NCI-H345 (cell line): Measurements from ENCODE around the gene SERPINA9.

Experiments used
- DNase-seq: peaks from one replicate; lab custom pipeline; 2025; lab: John Stamatoyannopoulos, UW

Gene SERPINA9

GRCh38 chr14:94462219-94462551 lies 13.8 kb downstream of the SERPINA9 start:
- DNase-seq: no peak

GRCh38 chr14:94461526-94462218 lies 14.3 kb downstream of the SERPINA9 start:
- DNase-seq: no peak

DNA sequence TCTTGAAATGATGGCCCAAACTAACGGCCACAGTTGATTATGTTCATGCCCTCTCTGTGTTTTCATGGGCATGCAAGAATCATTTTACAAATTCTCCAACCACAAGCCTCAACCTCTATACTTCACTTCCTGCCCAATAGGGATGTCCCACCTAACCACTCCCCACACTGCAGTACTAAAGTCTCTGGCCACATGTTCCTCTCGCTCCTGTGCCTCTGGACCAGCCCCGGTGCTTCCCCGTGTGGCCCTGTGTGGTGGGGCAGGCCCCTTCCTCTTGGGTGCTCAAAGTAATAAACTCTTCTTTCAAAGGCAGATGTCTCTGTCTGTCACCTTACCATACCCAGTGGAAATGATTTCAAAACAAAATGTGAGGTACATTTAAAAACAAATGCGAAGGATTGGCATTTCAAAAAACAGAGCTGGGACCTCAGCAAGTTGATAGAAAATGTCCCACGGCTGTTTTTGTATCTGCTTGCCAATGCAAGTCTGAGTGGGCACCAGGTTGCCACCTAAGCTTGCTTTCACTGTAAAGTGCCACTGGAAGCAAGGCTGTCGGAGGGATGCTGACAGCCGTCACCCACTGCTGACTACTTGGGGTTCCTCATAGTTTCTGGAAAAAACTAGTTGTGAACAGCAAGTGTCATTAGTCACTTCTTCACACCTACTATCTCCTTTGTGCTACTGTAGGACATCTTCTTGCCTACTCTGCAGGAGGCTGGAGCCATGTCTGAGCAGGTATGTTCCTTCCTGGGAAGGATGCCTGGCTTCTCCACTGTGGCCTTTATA lies 15.2 kb downstream of the SERPINA9 start:
- DNase-seq: no peak

- DNase-seq: no peak
These were observed 17.3 kb downstream of the SERPINA9 start for GRCh38 chr14:94458558-94459205.

DNA sequence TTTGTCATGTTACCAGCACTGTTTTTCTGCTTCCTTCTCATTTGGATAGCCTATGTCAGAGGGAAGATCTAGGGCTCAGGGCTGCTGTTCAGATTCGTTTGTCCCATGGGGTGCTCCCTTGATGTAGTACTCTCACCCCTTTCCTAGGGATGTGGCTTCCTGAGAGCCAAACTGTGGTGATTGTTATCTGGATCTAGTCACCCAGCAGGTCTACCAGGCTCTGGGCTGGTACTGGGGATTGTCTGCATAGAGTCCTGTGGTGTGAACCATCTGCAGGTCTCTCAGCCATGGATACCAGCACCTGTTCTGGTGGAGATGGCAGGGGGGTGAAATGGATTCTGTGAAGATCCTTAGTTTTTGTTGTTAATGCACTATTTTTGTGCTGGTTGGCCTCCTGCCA lies 17.9 kb downstream of the SERPINA9 start:
- DNase-seq: no peak

DNA sequence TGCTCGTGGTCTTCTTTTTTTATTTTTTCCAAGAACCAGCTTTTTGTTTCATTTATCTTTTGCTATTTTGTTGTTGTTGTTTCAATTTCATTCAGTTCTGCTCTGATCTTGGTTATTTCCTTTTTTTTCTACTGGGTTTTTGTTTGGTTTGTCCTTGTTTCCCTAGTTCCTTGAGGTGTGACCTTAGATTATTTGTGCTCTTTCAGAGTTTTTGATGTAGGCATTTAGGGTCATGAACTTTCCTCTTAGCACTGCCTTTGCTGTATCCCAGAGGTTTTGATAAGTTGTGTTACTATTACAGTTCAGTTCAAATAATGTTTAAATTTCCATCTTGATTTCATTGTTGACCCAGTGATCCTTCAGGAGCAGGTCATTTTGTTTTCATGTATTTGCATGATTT lies 20.1 kb downstream of the SERPINA9 start:
- DNase-seq: no peak

GRCh38 chr14:94451826-94452225 lies 24.2 kb downstream of the SERPINA9 start:
- no peak for DNase-seq

GRCh38 chr14:94451091-94451771 lies 24.8 kb downstream of the SERPINA9 start:
- DNase-seq: no peak

DNA sequence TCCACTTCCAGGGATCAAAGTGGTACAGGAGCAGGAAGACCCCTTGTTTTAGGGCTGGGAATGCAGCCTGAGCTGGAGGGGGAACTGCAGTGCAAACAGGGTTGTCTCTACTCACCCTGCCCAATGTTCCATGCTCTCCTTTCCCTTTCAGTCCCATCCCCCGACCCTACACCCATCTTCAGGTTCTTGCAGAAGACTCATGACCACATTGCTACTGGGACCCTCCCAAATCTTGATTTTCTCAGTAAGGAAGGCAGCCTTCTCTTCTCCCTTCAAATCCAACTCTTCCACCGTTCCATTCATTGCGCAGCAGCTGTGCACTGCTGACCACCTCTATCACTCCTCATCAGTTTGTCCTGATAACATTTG lies 25.3 kb downstream of the SERPINA9 start:
- DNase-seq: no peak

DNA sequence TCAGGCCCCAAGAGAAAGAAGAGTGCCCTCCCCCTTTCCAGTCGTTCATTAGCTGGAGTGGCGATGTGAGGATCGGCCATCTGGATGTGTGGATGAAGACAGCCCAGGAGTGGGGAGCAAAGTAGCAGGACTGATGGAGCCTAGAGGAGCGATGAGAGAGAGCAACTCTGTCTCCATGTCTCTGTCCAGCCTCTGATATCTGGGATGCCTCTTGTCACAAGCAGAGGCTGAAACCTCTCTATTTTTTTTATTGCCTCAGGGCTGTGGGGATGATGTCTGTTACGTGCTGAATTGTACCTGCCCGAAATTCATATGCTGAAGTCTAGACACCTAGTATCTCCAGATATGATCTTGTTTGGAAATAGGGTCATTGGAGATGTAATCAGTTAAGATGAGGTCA lies 26.1 kb downstream of the SERPINA9 start:
- DNase-seq: no peak

DNA sequence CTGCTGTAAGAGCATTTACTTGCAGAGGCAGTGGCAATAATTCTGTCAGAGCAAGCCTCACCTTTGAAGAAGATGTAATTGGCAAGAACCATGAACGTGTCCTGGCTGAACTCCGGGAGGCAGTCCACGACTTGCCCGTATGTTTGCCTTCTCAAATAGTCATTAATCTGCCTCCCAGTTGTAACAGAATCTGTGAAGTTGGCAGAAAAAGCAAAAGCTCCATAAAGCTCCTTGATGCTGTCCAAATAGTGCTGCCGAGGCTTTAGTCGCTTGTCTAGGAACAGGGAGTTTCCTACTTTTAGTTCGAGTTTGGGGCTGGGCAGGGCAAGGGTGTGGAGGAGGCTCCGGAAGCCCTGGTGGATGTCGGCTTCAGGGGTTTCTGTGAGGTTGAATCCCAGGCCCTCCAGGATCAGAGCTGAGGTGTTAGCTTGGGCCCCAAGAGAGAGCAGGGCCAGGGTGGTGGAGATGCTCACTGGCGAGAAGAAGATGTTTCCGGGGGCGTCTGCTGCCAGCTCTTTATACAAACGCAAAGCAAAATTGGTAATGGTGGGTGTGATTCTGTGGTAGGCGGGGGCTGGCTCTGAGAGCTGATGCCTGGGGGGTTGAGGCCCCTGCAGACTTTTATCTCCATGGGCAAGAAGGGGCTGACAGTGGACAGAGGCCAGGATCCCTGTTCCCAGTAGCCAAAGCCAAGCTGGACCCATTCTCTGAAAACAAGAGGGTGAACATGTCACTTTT lies 27.8 kb downstream of the SERPINA9 start:
- no peak for DNase-seq

- no peak for DNase-seq
These were observed 28.8 kb downstream of the SERPINA9 start for GRCh38 chr14:94447206-94447605.

GRCh38 chr14:94446126-94446525 lies 29.9 kb downstream of the SERPINA9 start:
- DNase-seq: no peak

- DNase-seq: no peak
These were observed 31.0 kb downstream of the SERPINA9 start for GRCh38 chr14:94445003-94445402.

GRCh38 chr14:94441531-94442205 lies 34.3 kb downstream of the SERPINA9 start:
- no peak for DNase-seq

DNA sequence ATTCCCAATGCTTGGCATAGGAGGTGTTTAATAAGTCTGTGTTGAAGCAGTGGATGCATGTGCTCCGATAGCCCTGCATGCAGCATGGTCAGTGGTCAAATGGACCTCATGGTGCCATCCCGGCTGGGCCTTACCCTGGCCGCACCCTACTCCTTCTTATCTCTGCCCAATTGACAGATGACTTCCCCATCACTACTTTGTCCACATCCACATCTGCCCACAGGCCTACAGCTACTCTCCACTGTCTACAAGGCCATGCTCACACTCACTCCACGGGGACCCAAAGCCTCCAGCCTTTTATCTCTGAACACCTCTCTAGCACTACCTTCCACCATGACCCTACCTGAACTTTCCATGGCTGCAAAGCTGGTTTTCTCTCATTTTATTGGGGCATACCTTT lies 34.9 kb downstream of the SERPINA9 start:
- no peak for DNase-seq

DNA sequence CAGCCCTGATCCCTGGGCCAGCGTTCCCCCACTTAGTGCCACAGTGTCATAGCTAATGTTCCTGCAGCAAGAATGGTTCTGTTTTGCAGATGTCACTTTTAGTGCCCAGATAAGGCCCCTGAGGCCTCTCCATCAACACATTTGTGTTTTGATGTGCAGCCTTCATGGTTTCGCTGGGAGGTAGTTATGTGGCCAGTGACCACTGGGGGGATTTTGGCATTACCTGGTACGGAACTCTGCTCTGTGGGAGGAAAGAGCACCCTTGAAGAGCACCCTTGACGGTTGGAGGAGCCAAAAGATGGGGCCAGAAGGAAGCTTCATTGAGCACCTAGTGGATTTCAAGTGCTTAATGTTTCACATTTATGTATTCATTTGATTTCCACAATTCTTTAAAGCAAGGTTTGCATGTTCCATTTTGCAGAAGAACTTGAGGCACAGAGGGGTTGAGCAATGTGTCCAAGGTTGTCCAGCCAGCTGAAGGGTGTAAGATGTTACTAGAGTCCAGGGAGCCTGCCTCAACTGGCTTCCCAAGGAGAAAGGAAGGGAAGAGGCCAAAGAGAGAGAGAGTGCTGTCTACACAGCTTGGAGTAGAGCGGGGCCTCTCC lies 36.4 kb downstream of the SERPINA9 start:
- DNase-seq: no peak

GRCh38 chr14:94428610-94429009 lies 47.4 kb downstream of the SERPINA9 start:
- no peak for DNase-seq

GRCh38 chr14:94427016-94427613 lies 48.9 kb downstream of the SERPINA9 start:
- DNase-seq: no peak

DNA sequence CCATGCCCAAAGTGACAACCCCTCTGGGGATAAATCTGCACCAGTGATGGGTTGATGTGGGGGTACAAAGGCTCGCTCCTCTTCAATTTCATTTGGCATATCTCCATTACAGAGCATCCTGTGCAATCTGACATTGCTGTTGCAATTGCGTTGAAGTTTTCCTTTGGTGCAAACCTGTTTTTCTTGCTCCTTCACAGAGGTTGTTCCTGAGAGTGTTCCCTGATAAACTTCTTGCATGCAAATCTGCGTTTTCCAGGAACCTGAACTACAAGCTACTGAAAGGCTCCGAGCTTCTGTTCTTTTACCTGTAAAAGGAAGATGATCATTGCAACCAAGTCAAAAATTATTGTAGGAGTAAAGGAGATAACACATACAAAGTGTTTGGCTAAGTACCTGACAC lies 49.5 kb downstream of the SERPINA9 start:
- no peak for DNase-seq

DNA sequence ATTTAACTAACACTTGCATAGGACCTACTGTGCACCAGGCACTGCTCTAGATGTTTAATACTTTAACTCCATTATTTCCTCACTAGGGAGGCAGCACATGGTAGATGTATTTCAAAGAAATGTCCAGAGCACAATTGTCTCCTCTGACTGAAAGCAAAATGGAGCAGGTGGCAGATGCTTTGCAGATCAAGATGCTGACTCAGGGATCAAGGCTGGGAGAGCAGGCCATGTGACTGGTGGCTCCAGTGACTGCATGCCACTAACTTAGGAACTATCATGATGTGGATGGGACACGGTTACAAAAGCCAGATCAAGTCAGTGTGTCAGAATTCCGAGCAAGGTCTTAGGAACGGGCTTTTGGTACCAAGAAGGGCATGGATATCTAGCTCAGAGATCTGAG lies 51.6 kb downstream of the SERPINA9 start:
- no peak for DNase-seq
